ENCODE data around the gene MAP4K4.
"Not testable (repeated sequence)": the region's sequence is repeated elsewhere in the genome, so short reads cannot be mapped to it uniquely, and the experiment has no call there.

Gene MAP4K4

GRCh38 chr2:101900375-101900774 is 202.9 kb downstream of the MAP4K4 start:
- no peak for DNase-seq (ENCODE audit: low spot score)
- FAIRE-seq: no peak

- FAIRE-seq: no peak
Measured at GRCh38 chr2:101901241-101901640, 203.7 kb downstream of the MAP4K4 start.

GRCh38 chr2:101902169-101902568 is 204.7 kb downstream of the MAP4K4 start:
- DNase-seq (ENCODE audit: low spot score): no peak
- no peak for FAIRE-seq

More at GRCh38 chr2:101901241-101901640, 203.7 kb downstream of the MAP4K4 start:
- DNase-seq (ENCODE audit: low spot score): no peak

GRCh38 chr2:101904916-101905315 is 207.4 kb downstream of the MAP4K4 start:
- no peak for DNase-seq (ENCODE audit: low spot score)
- FAIRE-seq: no peak

GRCh38 chr2:101905746-101906336 is 208.3 kb downstream of the MAP4K4 start:
- no peak for FAIRE-seq
- no peak for DNase-seq (ENCODE audit: low spot score)

GRCh38 chr2:101909760-101910159 is 212.3 kb downstream of the MAP4K4 start:
- no peak for FAIRE-seq
- no peak for DNase-seq (ENCODE audit: low spot score)

GRCh38 chr2:101912545-101912944 is 215.0 kb downstream of the MAP4K4 start:
- FAIRE-seq: no peak
- DNase-seq (ENCODE audit: low spot score): no peak

- FAIRE-seq: no peak
- no peak for DNase-seq (ENCODE audit: low spot score)
Measured at GRCh38 chr2:101921319-101921952, 223.9 kb downstream of the MAP4K4 start.

GRCh38 chr2:101921953-101922325 is 224.4 kb downstream of the MAP4K4 start:
- FAIRE-seq: no peak
- no peak for DNase-seq (ENCODE audit: low spot score)

GRCh38 chr2:101924311-101924710 is 226.8 kb downstream of the MAP4K4 start:
- not testable (repeated sequence) for FAIRE-seq; DNase-seq (ENCODE audit: low spot score)

GRCh38 chr2:101930019-101930418 is 232.5 kb downstream of the MAP4K4 start:
- no peak for DNase-seq (ENCODE audit: low spot score)
- no peak for FAIRE-seq

GRCh38 chr2:101930847-101931246 is 233.3 kb downstream of the MAP4K4 start:
- DNase-seq (ENCODE audit: low spot score) (no peak), FAIRE-seq (no peak)

- no peak for FAIRE-seq
- DNase-seq (ENCODE audit: low spot score): no peak
Measured at GRCh38 chr2:101931402-101931801, 233.9 kb downstream of the MAP4K4 start.

GRCh38 chr2:101935764-101936163 is 238.3 kb downstream of the MAP4K4 start:
- FAIRE-seq; DNase-seq (ENCODE audit: low spot score): not testable (repeated sequence)

- no peak for DNase-seq (ENCODE audit: low spot score)
- no peak for FAIRE-seq
Measured at GRCh38 chr2:101942851-101943250, 245.3 kb downstream of the MAP4K4 start.
